ENCODE data around the gene CRX.

- TF ChIP-seq POLR2AphosphoS5 (IDR thresholded peaks at IDR 0.05; ENCODE audit: low read depth, low read length), result no peak
- no peak for TF ChIP-seq POLR2A (IDR thresholded peaks at IDR 0.05; ENCODE audit: low read depth, low read length)
These were observed 27.2 kb downstream of the CRX start for GRCh38 chr19:47848823-47849473.

Data from GM12892 (cell line).